OCI-LY1 (cell line): ENCODE results near the gene NLRP3.
"Not testable (repeated sequence)": the region's sequence is repeated elsewhere in the genome, so short reads cannot be mapped to it uniquely, and the experiment has no call there.

ENCODE experiments used
- H2AFZ ChIP-seq: fragments of 200-600 bp; sonication (generic), shearing (Covaris generic); 2 replicates; pipeline ENCODE4 v1.6.0; 2014; ENCODE audit warnings: antibody characterized with exemption, mild to moderate bottlenecking, low read length
- H3F3A ChIP-seq: fragments of 200-600 bp; sonication (generic), shearing (Covaris generic); 2 replicates; pipeline ENCODE4 v1.6.0; 2014; ENCODE audit warnings: mild to moderate bottlenecking, antibody characterized with exemption, low read length, moderate library complexity; ENCODE audit not compliant: insufficient read depth
- H3K27ac ChIP-seq: fragments of 200-600 bp; sonication (generic); 2 replicates; pipeline ENCODE4 v1.5.1; 2014; ENCODE audit warnings: low read length, mixed run types, mild to moderate bottlenecking, low read depth; ENCODE audit not compliant: poor library complexity, severe bottlenecking
- H3K27me3 ChIP-seq: fragments of 200-600 bp; sonication (generic); 2 replicates; pipeline ENCODE4 v1.6.0; 2014; ENCODE audit warnings: antibody characterized with exemption, mild to moderate bottlenecking, low read length, moderate library complexity; ENCODE audit not compliant: insufficient read depth
- H3K36me3 ChIP-seq: fragments of 200-600 bp; sonication (generic); 2 replicates; pipeline ENCODE4 v1.6.1; 2014; ENCODE audit warnings: mild to moderate bottlenecking, antibody characterized with exemption, low read length, moderate library complexity, mixed read lengths; ENCODE audit not compliant: insufficient read depth
- H3K4me1 ChIP-seq: fragments of 200-600 bp; sonication (generic); 2 replicates; pipeline ENCODE4 v1.5.1; 2014; ENCODE audit warnings: mild to moderate bottlenecking, low read length, moderate library complexity; ENCODE audit not compliant: insufficient read depth, severe bottlenecking
- H3K4me2 ChIP-seq: fragments of 200-600 bp; sonication (generic), shearing (Covaris generic); 2 replicates; pipeline ENCODE4 v1.6.1; 2014; ENCODE audit warnings: low read length
- H3K4me3 ChIP-seq: fragments of 200-600 bp; sonication (generic); 2 replicates; pipeline ENCODE4 v1.5.1; 2014; ENCODE audit warnings: low read length, low read depth, mild to moderate bottlenecking, mixed read lengths; ENCODE audit not compliant: poor library complexity, severe bottlenecking
- H3K79me2 ChIP-seq: fragments of 200-600 bp; shearing (Covaris generic); 2 replicates; pipeline ENCODE4 v1.6.1; 2016; ENCODE audit warnings: mixed run types, low read length, mixed read lengths; ENCODE audit not compliant: insufficient read depth
- H3K9ac ChIP-seq: fragments of 200-600 bp; sonication (generic), shearing (Covaris generic); 2 replicates; pipeline ENCODE4 v1.6.1; 2014; ENCODE audit warnings: mild to moderate bottlenecking, low read length, mixed read lengths
- H3K9me2 ChIP-seq: fragments of 200-600 bp; sonication (generic), shearing (Covaris generic); 2 replicates; pipeline ENCODE4 v1.6.1; 2014; ENCODE audit warnings: low read depth, mild to moderate bottlenecking, low read length, mixed read lengths
- H3K9me3 ChIP-seq: fragments of 200-600 bp; shearing (Covaris generic); 2 replicates; pipeline ENCODE4 v1.6.1; 2014; ENCODE audit warnings: low read length, mixed read lengths
- H4K20me1 ChIP-seq: fragments of 200-600 bp; sonication (generic), shearing (Covaris generic); 2 replicates; pipeline ENCODE4 v1.6.0; 2016; ENCODE audit warnings: mild to moderate bottlenecking, low read length; ENCODE audit not compliant: insufficient read depth
- EZH2 ChIP-seq: fragments of 200-600 bp; sonication (generic), shearing (Covaris generic); IDR thresholded peaks from 2 replicates; pipeline ENCODE4 v1.8.0; 2017; ENCODE audit warnings: borderline replicate concordance, mixed run types, mild to moderate bottlenecking, antibody characterized with exemption, low read length, moderate library complexity, mixed read lengths
- TF ChIP-seq, protein P1 (sequence below): fragments of 200-600 bp; sonication (generic), shearing (Covaris generic); IDR thresholded peaks from 2 replicates; pipeline ENCODE4 v1.5.1; 2017; ENCODE audit warnings: mild to moderate bottlenecking, antibody characterized with exemption, low read length, moderate library complexity, mixed read lengths

Gene NLRP3

DNA sequence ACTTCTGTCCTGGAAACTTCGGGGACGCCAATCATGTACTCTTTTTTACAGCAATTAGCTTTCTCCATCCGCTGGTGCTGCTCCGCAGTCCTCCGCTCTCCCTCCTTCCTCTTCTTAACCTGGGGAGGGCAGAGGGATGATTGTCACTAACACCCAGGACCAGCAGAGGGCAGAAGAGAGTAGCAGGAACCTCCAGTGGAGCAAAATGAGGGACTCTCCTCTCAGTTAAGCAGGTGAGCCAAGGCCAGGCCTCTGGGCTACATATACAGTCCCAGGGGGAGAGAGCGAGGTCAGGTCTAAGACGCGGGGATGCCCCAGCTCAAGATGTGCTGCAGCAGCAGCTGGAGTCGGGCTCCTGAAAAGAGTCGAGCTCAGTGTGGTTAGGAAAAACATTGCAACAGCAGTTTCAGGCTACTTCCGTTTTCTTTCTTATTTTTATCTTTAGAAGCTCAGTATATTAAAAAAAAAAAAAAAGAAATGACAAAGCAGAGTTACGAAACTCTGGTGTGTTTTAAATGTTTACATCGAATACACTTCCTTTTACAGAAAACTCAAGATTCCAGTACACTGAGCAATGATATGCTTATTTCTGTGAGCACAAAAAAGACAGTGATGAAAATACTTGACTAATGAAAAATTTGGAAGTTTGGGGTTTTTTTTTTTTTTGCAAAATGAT is 25.7 kb upstream of the NLRP3 start:
- Histone ChIP-seq H3K27ac (no peak overlapping the region), H2AFZ (no peak overlapping the region), H3F3A (no peaks in the 10 kb centered on the region), H3K4me2 (peak overlapping the region; percentile 48), H3K79me2 (no peaks in the 10 kb centered on the region), H3K9ac (no peak overlapping the region), H3K36me3 (no peaks in the 10 kb centered on the region), H3K9me3 (no peaks in the 10 kb centered on the region), H3K4me3 (no peak overlapping the region), H3K4me1 (peaks cover 12% of the 10 kb centered on the region), H3K27me3 (no peaks in the 10 kb centered on the region), H3K9me2 (no peaks in the 10 kb centered on the region), H4K20me1 (no peaks in the 10 kb centered on the region)
- TF ChIP-seq, protein P1, sequence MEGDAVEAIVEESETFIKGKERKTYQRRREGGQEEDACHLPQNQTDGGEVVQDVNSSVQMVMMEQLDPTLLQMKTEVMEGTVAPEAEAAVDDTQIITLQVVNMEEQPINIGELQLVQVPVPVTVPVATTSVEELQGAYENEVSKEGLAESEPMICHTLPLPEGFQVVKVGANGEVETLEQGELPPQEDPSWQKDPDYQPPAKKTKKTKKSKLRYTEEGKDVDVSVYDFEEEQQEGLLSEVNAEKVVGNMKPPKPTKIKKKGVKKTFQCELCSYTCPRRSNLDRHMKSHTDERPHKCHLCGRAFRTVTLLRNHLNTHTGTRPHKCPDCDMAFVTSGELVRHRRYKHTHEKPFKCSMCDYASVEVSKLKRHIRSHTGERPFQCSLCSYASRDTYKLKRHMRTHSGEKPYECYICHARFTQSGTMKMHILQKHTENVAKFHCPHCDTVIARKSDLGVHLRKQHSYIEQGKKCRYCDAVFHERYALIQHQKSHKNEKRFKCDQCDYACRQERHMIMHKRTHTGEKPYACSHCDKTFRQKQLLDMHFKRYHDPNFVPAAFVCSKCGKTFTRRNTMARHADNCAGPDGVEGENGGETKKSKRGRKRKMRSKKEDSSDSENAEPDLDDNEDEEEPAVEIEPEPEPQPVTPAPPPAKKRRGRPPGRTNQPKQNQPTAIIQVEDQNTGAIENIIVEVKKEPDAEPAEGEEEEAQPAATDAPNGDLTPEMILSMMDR = peak; percentile 94
- TF ChIP-seq EZH2 = no peak

DNA sequence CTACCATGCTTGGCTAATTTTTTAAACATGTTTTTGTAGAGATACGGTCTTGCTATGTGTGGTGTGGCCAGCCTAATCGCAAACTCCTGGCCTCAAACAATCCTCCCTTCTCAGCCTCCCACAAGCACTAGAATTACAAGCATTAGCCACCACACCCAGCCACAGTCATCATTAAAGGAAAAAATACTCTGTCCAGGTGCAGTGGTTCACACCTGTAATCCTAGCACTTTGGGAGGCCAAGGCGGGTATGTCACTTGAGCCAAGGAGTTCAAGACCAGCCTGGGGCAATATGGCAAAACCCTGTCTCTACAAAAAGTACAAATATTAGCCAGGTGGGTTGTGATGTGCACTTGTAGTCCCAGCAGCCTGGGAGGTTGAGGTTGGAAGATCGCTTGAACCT is 25.0 kb upstream of the NLRP3 start:
- Histone ChIP-seq H3K27me3 (no peaks in the 10 kb centered on the region), H3K4me1 (peaks cover 12% of the 10 kb centered on the region), H3K9ac (no peak overlapping the region), H2AFZ (no peak overlapping the region), H3K4me2 (no peak overlapping the region), H3F3A (no peaks in the 10 kb centered on the region), H3K4me3 (no peak overlapping the region), H3K79me2 (no peaks in the 10 kb centered on the region), H3K27ac (no peak overlapping the region), H4K20me1 (no peaks in the 10 kb centered on the region), H3K9me3 (no peaks in the 10 kb centered on the region), H3K9me2 (no peaks in the 10 kb centered on the region), H3K36me3 (no peaks in the 10 kb centered on the region)
- TF ChIP-seq, protein P1 = no peak
- no peak for TF ChIP-seq EZH2

DNA sequence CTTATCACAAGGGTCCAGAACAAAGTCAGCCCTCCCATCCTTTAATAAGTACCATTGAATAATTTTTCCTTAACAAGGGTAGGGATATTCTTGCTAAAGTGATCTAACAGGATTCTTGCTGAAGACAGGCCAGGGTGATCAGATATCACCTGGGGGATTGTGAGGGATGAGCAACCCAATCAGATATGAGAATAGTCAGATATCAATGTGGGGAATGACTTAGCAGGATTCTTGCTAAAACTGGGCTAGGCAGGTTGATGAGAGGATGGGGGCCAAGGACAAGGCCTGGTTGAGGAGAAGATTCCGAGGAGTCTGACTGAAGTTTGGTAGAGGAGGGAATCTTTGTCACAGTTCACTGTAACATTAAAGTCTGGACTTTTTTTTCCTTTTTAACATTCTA is 23.9 kb upstream of the NLRP3 start:
- Histone ChIP-seq H4K20me1 (no peaks in the 10 kb centered on the region), H3K36me3 (no peaks in the 10 kb centered on the region), H3K4me1 (peaks cover 12% of the 10 kb centered on the region), H3F3A (no peaks in the 10 kb centered on the region), H2AFZ (no peak overlapping the region), H3K27me3 (no peaks in the 10 kb centered on the region), H3K79me2 (no peaks in the 10 kb centered on the region), H3K9me3 (no peaks in the 10 kb centered on the region), H3K9me2 (no peaks in the 10 kb centered on the region), H3K4me2 (no peak overlapping the region), H3K27ac (no peak overlapping the region), H3K4me3 (no peak overlapping the region), H3K9ac (no peak overlapping the region)
- TF ChIP-seq, protein P1 = no peak
- TF ChIP-seq EZH2 = no peak

DNA sequence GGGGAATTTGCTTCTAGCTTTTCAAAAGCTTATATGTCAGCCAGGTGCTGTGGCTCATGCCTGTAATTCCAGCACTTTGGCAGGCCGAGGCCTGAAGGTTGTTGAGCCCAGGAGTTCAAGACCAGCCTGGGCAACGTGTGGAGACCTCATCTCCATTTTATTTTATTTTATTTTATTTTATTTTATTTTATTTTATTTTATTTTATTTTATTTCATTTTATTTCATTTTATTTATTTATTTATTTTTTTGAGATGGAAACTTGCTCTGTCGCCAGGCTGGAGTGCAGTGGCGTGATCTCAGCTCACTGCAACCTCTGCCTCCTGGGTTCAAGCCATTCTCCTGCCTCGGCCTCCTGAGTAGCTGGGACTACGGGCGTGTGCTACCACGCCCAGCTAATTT is 20.9 kb upstream of the NLRP3 start:
- not testable (repeated sequence) for H3K9ac ChIP-seq, H3K4me2 ChIP-seq, H3F3A ChIP-seq, H3K4me1 ChIP-seq, H3K4me3 ChIP-seq, H3K27ac ChIP-seq, H4K20me1 ChIP-seq, H3K27me3 ChIP-seq, H3K79me2 ChIP-seq, H2AFZ ChIP-seq, H3K9me3 ChIP-seq, H3K9me2 ChIP-seq, H3K36me3 ChIP-seq
